OCI-LY1 (cell line): Measurements from ENCODE around the gene TTC39C.

Source experiments
- EZH2 ChIP-seq: fragments of 200-600 bp; sonication (generic), shearing (Covaris generic); IDR thresholded peaks from 2 replicates; pipeline ENCODE4 v1.8.0; 2017; ENCODE audit warnings: borderline replicate concordance, mixed run types, mild to moderate bottlenecking, antibody characterized with exemption, low read length, moderate library complexity, mixed read lengths
- TF ChIP-seq, protein P1 (sequence below): fragments of 200-600 bp; sonication (generic), shearing (Covaris generic); IDR thresholded peaks from 2 replicates; pipeline ENCODE4 v1.5.1; 2017; ENCODE audit warnings: mild to moderate bottlenecking, antibody characterized with exemption, low read length, moderate library complexity, mixed read lengths

DNA sequence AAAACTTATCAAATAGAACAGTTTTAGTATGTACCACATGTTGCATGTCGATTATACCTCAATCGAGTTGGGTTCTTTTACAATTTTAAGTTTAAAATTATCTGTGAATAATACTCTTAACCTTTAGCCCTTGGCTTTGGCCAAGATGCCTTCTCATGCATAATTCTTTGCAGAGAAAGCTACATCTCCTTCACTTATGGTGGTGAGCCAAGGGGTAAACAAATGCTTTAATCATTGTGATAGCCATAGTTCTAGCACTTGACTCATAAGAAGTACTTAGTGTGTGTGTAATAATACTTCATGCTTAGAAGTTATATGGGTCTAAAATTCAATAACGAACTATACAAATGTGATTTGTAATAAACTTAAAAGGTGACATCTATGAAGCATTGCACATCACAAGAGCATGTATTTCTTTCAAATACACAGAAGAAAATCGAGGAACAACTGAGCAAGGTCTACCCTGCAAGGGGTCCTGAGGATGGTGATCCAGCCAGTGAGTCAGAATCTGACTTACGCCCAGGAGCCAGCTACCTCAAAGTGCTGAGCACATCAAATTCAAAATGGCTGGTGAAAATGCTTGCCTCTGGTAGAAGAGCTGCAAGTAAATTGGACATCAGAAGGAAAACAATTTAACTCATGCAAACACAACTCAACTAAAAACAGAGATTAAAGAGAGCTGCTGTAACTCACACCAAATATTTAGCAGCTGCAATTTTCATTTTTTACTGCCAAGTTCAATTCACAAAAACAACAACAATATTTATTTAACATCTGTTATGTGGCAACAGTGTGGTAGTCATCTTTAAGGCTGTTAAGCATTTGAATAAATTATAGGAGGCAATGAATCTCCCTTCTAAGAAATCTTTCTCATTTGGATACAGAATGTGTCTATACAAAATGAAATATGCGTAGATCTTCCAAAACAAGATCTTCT lies 23.8 kb upstream of the TTC39C start:
- TF ChIP-seq, protein P1, sequence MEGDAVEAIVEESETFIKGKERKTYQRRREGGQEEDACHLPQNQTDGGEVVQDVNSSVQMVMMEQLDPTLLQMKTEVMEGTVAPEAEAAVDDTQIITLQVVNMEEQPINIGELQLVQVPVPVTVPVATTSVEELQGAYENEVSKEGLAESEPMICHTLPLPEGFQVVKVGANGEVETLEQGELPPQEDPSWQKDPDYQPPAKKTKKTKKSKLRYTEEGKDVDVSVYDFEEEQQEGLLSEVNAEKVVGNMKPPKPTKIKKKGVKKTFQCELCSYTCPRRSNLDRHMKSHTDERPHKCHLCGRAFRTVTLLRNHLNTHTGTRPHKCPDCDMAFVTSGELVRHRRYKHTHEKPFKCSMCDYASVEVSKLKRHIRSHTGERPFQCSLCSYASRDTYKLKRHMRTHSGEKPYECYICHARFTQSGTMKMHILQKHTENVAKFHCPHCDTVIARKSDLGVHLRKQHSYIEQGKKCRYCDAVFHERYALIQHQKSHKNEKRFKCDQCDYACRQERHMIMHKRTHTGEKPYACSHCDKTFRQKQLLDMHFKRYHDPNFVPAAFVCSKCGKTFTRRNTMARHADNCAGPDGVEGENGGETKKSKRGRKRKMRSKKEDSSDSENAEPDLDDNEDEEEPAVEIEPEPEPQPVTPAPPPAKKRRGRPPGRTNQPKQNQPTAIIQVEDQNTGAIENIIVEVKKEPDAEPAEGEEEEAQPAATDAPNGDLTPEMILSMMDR = no peak
- TF ChIP-seq EZH2 = no peak
